CD4-positive, alpha-beta T cell treated with Interleukin-1 beta for 1 hour (primary cell): ENCODE measurements around the gene CTSV.
A peak's percentile ranks its signal among the peaks of the same experiment; 100 is the strongest.
"Not testable (repeated sequence)": the region's sequence is repeated elsewhere in the genome, so short reads cannot be mapped to it uniquely, and the experiment has no call there.

Experiments
- DNase-seq, 2 donors: peaks; one replicate each; pipeline ENCODE4 v3.0.0-alpha.2; 2020 to 2022

The CTSV gene

DNA sequence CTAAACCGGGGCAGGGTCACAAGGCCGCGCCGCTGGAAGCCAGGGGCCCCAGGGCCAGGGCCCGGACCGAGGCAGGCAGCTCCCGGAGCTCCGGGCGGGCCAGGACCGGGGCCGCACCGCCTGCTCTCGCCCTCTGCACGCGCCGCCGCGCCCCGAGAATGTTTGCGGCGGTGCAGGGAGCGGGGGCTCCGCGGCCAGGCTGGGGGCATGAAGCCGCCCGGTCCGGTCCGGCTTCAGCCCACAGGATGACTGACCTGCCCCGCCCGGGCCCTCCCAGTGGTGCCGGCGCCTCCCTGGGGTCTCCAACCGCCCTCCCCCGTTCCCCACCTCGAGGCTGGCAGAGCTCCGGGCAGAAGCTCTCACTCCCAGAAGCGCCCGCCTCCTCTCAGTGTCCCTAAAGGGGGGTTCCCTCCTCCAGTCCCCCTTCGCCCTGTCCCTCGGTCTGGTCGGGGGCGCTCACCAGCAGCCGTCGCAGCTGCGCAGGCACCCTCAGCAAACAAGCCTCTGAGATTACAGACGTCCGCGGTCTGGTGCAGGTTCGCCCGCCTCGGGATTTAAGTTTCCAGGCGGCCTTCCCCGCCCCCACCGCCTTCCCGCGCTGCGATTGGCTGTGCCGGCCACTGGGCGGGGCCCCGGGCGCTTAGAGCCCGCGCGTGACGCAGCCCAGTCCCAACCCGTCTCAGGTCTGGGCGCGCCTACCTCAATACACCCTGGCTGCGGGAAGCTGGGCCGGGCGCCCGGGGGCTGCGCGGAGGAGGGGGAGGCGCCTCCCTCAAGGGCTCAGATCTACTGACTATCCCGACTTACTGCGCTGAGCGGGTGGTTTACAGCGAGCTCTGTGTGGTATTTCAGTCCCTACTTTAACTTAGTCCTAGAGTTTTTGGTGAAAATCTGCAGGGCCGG, at the start of gene CTSV:
Gene CTSV (minus strand): TSS at position 532 of the 903 bp plus-strand sequence. CDS start 1,099 bp downstream, outside the sequence.
- DNase-seq = peak; percentile 70 to 75

- DNase-seq = not testable (repeated sequence)
Observed at GRCh38 chr9:97087668-97088215, 48.8 kb upstream of the CTSV start.

GRCh38 chr9:97084562-97084991, 45.6 kb upstream of the CTSV start:
- DNase-seq = not testable (repeated sequence)

DNA sequence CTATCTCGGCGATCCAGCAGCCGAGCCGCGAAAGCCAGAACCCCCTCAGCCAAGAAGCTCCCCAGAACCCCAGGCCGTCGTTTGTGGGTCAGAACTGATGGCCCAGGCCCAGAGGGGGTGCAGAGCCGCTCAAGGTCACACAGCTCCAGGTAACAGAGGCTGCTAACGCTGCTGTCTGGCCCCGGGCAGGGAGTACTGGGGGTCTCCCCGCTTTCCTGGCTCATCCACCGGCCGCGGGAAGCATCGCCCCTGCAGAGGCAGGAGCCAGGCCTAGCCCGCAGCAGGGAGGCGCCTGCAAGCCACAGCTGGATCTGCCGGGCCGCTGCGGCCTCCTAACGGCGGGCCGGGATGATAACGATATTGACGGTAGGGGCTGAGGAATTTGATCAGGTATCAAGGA, 39.4 kb upstream of the CTSV start:
- DNase-seq = no peak

- no peak for DNase-seq
Observed at GRCh38 chr9:97077452-97078295, 38.7 kb upstream of the CTSV start.

- not testable (repeated sequence) for DNase-seq
Observed at GRCh38 chr9:97076731-97077451, 37.9 kb upstream of the CTSV start.

- no peak for DNase-seq
Observed at GRCh38 chr9:97076238-97076637, 37.3 kb upstream of the CTSV start.

- DNase-seq = no peak
Observed at GRCh38 chr9:97075289-97075985, 36.5 kb upstream of the CTSV start.

DNA sequence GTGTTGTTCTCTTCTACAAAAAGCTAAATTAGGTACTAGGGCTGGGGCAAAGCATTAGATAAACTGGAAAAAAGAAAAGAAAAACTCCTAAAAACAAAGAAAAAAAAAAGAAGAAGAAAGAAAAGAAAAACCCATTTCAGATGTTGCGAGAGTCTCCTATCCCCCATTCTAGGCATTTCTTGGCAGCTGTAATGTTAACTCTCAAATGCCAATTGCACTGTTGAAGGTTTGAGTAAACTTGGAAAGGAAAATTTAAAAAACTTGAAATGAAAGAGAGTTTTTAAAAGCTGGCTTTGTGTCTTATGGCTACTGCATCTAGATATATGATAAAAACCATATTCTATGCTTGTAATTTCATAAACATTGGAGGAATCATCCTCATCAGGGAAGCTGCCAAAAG, 34.6 kb upstream of the CTSV start:
- DNase-seq = no peak

DNA sequence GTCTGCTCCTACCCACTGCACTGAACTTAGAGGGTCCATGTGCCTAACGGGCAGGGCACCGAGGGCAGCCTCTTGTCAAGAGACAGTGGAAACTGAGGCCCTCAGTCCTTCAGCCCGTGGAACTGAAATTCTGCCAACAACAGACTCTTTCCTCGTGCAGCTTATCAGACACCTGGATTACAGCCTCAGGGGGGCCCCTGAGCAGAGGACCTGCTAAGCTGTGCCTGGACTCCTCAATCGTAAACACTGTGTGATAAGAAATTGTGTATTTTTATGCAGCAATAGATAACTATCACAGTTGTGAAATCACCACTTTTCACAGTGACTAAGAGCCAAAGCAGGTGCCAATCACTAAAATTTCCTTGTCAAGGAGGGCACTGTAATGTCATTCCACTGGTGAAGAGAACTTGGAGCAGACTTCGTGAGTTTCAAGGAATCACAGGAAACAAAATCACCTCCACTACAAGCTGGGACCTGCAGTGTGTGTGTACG, 33.4 kb upstream of the CTSV start:
- DNase-seq = no peak

DNA sequence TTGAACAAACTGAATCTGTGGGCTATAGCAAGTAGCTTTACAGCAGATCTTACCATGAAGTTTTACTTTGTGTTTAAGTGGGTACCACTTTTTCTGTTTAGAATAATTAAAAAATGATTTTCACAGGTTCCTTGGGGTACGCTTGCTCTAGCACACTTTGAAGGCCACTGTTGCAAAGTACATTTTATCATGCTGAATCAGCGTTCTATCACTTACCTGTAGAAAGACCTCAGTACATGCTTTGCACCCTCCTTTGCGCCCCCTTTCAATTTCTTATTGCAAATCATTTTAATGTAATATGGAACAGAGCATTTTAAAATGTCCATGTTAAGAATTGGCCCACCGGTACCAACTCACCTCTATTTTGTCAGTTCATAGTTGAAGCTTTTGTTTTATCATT, 31.4 kb upstream of the CTSV start:
- DNase-seq = not testable (repeated sequence)

DNA sequence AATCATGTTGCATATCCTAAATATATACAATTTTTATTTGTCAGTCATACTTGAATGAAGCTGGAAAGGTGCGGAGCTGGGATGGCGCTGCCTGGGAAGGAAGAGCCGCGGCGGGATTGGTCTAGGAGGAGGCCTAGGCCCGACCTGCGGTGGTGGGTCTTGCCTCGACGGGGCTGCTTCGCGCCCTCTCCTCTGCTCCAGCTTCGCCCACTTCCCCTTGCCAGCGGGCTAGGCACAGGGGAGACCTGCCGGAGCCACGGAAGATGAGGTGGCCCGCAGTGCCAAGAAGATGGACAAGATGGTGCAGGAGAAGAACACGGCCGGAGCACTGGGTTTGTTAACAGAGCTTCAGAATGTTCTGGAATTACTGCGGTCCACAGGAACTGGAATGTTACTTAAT, 28.5 kb upstream of the CTSV start:
- no peak for DNase-seq

- DNase-seq = no peak
Observed at GRCh38 chr9:97064176-97064575, 25.2 kb upstream of the CTSV start.

DNA sequence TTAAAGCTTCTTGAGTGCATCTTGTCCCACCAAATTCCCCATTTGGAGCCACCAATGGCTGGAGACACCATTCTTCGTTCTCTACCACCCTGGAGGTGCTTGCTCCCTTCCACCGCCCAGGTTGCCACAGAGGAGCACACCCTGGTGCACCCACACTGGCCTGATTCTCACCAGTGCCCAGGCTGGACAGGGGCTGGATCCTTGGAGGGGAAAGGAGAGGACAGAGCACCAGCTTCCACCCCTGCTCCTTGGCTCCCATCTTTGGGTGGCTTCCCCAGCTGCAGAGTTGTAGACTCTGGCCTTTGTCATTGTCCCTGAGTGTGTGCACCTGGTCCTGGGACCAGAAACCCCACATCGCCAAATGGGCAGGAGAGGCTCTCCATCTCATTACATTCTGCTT, 21.9 kb upstream of the CTSV start:
- DNase-seq = no peak

GRCh38 chr9:97059626-97060025, 20.7 kb upstream of the CTSV start:
- DNase-seq = no peak

DNA sequence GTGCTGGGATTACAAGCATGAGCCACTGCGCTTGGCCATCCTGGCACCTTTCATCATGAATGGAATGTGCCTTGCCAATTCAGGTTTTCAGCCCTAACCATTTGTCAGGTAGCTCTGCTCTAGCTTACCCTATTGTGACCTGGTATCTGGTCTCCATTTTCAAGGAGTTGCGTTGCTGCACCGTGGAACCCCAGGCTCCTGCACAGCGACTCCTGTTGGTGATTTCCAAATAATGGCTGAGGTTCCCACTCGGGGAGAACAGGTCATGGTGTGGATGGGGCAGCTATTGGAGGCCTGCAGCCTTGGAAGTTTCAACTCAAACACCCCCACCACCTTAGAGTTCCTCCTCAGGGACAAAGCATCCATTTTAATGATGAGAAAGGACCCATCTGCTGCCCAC, 18.7 kb upstream of the CTSV start:
- DNase-seq = no peak

DNA sequence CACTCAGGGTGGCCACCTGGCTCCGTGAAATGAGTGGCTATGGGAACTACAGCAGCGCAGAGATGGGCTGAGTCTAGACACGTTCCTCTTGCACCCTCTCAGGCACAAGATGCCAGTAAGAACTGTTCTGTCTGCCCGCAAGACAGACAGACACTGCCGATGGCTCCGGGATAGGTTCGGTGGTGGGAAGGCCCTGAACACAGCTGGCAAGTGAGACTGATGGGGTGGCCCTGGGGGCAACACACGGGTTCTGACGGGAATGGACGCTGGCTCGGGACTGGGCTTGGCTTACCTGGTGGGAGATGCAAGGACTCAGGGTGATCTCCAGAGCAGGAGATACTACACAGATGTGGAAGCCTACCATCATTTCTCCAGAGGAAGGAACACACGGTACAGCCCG, 16.9 kb upstream of the CTSV start:
- not testable (repeated sequence) for DNase-seq

- DNase-seq = no peak
Observed at GRCh38 chr9:97053717-97054116, 14.8 kb upstream of the CTSV start.

GRCh38 chr9:97052735-97053134, 13.8 kb upstream of the CTSV start:
- DNase-seq = no peak

GRCh38 chr9:97046228-97046627, 7.3 kb upstream of the CTSV start:
- no peak for DNase-seq

DNA sequence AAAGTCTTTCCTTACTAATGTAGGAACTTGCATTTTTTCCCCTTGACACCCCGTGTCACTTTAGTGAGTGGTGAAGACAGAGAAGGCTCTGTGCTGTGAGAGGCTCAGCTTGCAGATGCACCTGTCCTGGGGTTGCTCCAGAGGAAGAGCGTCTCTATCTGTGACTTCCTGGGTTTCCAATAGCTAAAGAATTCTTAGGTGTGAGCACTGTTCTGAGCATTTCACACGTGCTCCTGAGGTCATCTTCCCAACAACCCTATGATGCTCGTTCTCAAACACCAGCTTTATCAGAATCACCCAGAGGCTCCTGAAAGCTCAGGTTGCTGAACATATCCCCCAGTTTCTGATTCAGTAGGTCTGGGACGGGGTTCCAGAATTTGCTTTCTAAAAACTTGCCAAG, 6.4 kb upstream of the CTSV start:
- DNase-seq = no peak

- DNase-seq = no peak
Observed at GRCh38 chr9:97041898-97042297, 3.0 kb upstream of the CTSV start.
